ENCODE data around the gene ERC2. TPM values are rescaled to one million over a fixed set of nuclear protein-coding genes. Genes with fewer than 3 reads are reported as not detected.

The ERC2 gene
- polyA plus RNA-seq, 1 experiment, result 0.07 TPM

GRCh38 chr3:55697177-55697865, 770.9 kb downstream of the ERC2 start:
- no peak for TF ChIP-seq CTCF (IDR thresholded peaks at IDR 0.05; ENCODE audit: low read depth, low read length)
- no peak for DNase-seq (ENCODE audit: low read depth, low spot score)
- H3K4me3 ChIP-seq (ENCODE audit: low read depth, low read length), result no peak overlapping the region
- ChIA-PET POLR2A (no interaction called here), CTCF (no interaction called here)
- no peak overlapping the region for H3K27ac ChIP-seq (ENCODE audit: low read depth, low read length)
- H3K27me3 ChIP-seq (ENCODE audit: control insufficient read depth, insufficient read depth, low read length), result no peaks in the 10 kb centered on the region
- H3K9me3 ChIP-seq (ENCODE audit: control insufficient read depth, insufficient read depth, low read length), result no peaks in the 10 kb centered on the region

GRCh38 chr3:55692957-55693558, 775.2 kb downstream of the ERC2 start:
- Histone ChIP-seq H3K4me3 (ENCODE audit: low read depth, low read length) (no peak overlapping the region), H3K9me3 (ENCODE audit: control insufficient read depth, insufficient read depth, low read length) (no peaks in the 10 kb centered on the region), H3K27ac (ENCODE audit: low read depth, low read length) (no peak overlapping the region), H3K27me3 (ENCODE audit: control insufficient read depth, insufficient read depth, low read length) (peaks cover 4% of the 10 kb centered on the region)
- TF ChIP-seq CTCF (IDR thresholded peaks at IDR 0.05; ENCODE audit: low read depth, low read length), result no peak
- POLR2A ChIA-PET, result no interaction called here
- CTCF ChIA-PET, result no interaction called here
- DNase-seq (ENCODE audit: low read depth, low spot score), result no peak

- no peak for DNase-seq (ENCODE audit: low read depth, low spot score)
- ChIA-PET CTCF (no interaction called here), POLR2A (no interaction called here)
- no peak overlapping the region for H3K27ac ChIP-seq (ENCODE audit: low read depth, low read length)
- peaks cover 7% of the 10 kb centered on the region for H3K27me3 ChIP-seq (ENCODE audit: control insufficient read depth, insufficient read depth, low read length)
- H3K9me3 ChIP-seq (ENCODE audit: control insufficient read depth, insufficient read depth, low read length), result no peaks in the 10 kb centered on the region
- no peak for TF ChIP-seq CTCF (IDR thresholded peaks at IDR 0.05; ENCODE audit: low read depth, low read length)
- H3K4me3 ChIP-seq (ENCODE audit: low read depth, low read length), result no peak overlapping the region
These were observed 775.8 kb downstream of the ERC2 start for GRCh38 chr3:55692295-55692956.

- CTCF ChIA-PET, result no interaction called here
- peaks cover 7% of the 10 kb centered on the region for H3K27me3 ChIP-seq (ENCODE audit: control insufficient read depth, insufficient read depth, low read length)
- H3K4me3 ChIP-seq (ENCODE audit: low read depth, low read length), result no peak overlapping the region
- H3K9me3 ChIP-seq (ENCODE audit: control insufficient read depth, insufficient read depth, low read length), result no peaks in the 10 kb centered on the region
- no peak overlapping the region for H3K27ac ChIP-seq (ENCODE audit: low read depth, low read length)
- DNase-seq (ENCODE audit: low read depth, low spot score), result no peak
- POLR2A ChIA-PET, result interaction anchor here (0.8 kb wide), 1 partner anchor 522 kb away, joined by 5 read pairs; no protein-coding TSS in a partner anchor
- no peak for TF ChIP-seq CTCF (IDR thresholded peaks at IDR 0.05; ENCODE audit: low read depth, low read length)
These were observed 777.1 kb downstream of the ERC2 start for GRCh38 chr3:55691141-55691540.

GRCh38 chr3:55690726-55691125, 777.5 kb downstream of the ERC2 start:
- Histone ChIP-seq H3K9me3 (ENCODE audit: control insufficient read depth, insufficient read depth, low read length) (no peaks in the 10 kb centered on the region), H3K27ac (ENCODE audit: low read depth, low read length) (no peak overlapping the region), H3K27me3 (ENCODE audit: control insufficient read depth, insufficient read depth, low read length) (peaks cover 7% of the 10 kb centered on the region), H3K4me3 (ENCODE audit: low read depth, low read length) (no peak overlapping the region)
- ChIA-PET POLR2A (interaction anchor here (0.8 kb wide), 1 partner anchor 521 kb away, joined by 5 read pairs; no protein-coding TSS in a partner anchor), CTCF (no interaction called here)
- no peak for TF ChIP-seq CTCF (IDR thresholded peaks at IDR 0.05; ENCODE audit: low read depth, low read length)
- DNase-seq (ENCODE audit: low read depth, low spot score), result no peak
